Eye (tissue), 1 donor: ENCODE data around the gene RPN1.
A peak's percentile ranks its signal among the peaks of the same experiment; 100 is the strongest.
"Not testable (repeated sequence)": the region's sequence is repeated elsewhere in the genome, so short reads cannot be mapped to it uniquely, and the experiment has no call there.

ENCODE experiments used
- DNase-seq: peaks from one replicate; pipeline ENCODE4 v3.0.0-alpha.2; 2015

The RPN1 gene

DNA sequence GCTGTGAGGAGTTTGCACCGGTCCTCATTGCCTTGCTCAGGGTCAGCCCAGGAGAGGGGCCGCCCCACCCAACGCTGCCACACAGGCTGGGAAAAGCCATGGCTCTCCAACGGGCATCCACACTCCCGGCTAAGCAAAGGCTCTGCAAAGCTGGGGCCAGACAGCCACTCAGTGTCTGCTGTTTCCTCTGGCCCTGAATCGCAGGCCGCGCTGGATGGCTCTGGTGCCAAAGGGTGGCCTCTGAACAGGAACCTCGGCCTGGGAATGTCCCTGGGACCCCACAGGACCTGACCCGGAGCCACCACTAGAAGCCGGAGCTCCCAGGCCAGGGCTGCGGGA is 42.9 kb downstream of the RPN1 start:
- DNase-seq: no peak

DNA sequence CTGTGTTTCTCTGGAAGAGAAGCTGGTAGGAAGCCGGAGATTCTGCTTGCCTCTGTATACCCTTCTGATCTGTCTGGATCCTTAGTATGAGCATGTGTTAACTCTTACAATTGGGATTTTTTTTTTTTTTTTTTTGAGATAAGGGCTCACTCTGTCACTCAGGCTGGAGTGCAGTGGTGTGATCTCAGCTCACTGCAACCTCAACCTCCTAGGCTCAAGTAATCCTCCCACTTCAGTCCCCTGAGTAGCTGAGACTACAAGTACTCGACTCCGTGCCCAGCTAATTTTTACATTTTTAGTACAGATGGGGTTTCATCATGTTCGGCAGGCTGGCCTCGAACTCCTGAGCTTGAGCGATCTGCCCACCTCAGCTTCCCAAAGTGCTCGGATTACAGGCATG is 44.5 kb downstream of the RPN1 start:
- DNase-seq: no peak

DNA sequence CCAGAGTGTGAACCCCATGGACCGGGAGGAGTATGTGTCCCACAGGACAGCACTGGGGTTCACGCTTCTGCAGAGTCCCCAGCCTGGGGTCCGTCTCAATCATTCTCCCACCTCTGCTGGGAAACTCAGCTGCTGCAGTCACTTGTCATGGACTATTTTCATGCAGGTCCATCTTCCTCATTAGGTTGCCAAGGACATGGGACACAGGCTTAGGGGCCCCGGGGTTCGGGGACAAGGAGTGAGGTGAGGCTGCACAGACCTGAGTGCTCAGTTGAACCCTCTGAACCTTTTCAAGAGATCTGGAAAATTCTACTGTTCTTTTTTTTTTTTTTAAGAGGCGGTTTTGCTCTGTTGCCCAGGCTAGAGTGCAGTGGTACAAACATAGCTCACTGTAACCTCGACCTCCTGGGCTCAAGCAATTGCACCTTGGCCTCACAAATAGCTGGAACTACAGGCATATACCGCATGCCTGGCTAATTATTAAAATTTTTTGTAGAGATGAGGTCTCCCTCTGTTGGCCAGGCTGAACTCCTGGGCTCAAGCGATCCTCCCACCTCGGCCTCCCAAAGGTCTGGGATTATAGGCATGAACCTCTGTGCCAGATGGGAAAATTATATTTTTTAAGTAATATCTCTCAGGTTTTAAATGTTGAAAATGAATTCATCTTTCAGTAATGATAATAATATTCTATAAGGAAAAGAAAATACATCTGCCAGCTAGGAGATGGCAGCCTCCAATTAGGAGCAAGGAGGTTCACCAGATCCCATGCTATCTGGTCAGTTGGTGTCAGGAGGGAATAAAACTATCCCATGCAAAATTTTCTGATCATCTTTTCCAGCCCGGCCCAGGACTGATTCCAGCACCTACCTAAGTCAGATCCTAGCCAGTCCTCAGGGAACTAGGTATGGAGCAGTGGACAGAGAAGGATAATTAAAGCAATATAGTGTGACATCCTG is 45.2 kb downstream of the RPN1 start:
- DNase-seq: no peak

DNA sequence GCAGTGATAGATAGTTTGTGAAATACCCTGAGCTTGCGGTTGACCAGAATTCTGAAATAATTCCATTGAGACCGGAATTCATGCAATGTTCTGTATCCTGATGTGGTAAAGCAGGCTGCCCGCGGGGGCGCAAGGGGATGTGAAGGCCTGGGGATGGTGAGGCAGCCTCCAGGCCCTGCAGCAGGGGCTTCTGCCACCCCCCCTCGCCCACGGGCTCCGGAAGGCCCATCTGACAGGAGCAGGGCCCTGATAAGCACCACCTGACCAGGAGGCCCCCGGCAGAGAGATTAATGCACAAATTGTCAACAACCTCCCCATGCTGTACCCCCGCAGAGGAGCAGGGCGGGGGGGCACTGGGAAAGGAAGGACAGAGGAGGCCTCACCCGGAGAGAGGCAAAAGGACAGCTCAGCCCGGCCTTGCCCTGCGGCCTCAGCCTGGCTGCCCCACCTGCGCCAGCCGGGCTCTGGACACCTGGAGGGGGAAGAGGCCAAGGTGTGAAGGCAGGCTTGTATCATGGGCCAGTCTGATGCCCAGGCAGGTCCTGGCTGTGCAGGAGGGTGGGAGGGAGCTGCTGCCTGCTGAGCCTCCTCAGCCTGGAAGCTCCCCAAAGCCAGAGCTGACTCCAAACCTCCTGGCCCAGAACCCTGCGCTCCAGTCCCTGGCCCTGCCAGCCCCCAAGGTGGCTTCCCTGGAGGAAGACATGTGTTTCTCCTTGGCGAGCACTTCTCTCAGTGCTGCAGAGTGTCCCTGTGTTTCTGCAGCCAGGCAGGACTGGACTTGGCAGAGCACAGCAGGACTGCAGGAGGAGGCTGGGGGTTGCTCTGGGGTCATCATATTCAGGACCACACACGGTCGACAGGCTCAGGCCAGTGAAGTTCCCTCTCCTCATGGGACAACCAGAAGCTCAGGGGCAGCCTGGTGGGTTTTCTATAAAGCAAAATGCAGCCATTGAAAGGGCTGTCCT is 46.5 kb downstream of the RPN1 start:
- no peak for DNase-seq

DNA sequence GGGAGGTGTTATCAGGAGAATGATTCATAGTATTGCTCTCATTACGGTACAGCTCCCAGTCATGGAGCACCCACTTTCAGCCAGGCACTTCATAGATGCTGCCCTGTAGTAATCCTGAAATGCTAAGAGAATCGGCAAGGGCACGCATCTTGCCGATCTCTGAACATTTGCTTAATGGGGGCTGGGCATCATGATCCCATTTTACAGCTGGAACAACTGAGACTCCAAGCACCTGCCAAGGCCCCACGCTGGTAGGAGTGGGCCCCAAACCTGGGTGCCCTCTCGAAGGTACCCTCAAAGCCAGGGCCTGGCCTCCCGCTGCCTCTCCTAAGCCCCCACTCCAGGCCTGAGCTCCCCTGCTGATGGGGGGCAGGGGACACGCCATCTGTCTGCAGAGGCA is 47.3 kb downstream of the RPN1 start:
- DNase-seq: no peak

DNA sequence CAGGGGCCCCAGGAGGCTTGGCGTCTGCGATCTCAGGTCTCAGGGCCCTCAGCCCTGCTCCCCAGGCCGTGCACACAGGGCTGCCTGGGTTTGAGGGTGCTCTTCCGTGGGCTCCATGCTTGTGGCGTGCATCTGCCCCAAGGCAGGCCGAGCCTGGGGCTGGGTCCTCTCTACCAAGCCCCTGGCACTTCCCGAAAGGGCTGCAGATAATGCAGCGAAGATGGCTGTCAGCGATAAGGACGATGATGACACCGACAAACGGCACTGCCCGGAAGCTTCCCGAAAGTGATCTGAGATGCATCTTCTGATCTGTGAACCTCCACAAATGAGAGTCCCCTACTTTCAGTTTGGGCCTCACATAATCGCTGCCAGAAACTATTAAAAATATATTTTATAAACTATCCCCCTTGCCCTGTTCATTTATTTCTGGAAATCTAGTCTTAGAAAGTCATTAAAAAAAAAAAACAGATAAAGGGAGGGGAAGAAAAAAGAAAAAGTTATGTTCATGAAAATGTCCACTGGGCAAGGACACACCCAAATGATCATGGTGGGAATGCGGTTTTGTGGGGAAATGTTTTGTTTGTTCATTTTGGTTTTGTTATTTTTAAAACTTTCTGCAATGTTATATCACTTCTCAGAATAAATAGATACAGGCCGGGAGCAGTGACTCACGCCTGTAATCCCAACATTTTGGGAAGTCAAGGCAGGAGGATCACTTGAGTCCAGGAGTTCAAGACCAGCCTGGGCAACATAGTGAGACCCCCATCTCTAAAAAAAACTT is 51.5 kb downstream of the RPN1 start:
- no peak for DNase-seq

DNA sequence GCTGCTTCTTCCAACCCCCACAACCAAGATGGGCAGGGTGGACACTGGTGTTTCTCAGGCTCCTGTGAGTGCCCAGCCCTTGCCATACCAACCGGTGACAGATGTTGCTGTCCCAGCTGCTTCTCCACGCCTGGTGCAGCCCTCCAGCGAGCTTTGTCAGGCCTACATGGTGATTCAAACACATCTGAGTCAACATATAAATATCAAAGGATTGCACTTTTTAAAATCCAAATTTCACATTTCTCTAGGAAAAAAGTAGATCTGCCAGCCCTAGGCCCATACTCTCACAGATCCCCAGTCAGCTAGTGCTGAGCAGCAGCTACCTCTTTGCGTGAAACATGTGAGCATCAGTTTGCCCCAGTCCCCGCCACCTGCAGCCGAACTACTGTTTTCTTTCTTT is 52.7 kb downstream of the RPN1 start:
- no peak for DNase-seq

DNA sequence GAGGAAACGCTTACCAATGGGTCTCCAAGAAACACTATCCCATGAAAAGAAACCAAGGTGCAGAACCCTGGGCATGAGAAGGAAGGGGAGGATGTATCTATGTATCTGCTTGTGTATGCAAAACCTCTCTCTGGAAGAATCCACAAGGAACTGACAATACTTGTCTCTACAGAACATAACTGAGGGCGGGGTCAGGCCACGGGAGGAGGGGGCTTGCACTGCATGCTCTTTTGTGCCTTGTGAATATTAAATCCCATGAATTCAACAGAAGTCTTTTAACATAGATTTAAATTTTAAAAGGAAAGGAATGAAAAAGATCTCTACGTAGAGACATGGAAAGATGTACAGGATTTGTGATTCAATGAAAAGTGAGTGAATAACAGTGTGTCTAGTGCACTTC is 57.8 kb downstream of the RPN1 start:
- no peak for DNase-seq

DNA sequence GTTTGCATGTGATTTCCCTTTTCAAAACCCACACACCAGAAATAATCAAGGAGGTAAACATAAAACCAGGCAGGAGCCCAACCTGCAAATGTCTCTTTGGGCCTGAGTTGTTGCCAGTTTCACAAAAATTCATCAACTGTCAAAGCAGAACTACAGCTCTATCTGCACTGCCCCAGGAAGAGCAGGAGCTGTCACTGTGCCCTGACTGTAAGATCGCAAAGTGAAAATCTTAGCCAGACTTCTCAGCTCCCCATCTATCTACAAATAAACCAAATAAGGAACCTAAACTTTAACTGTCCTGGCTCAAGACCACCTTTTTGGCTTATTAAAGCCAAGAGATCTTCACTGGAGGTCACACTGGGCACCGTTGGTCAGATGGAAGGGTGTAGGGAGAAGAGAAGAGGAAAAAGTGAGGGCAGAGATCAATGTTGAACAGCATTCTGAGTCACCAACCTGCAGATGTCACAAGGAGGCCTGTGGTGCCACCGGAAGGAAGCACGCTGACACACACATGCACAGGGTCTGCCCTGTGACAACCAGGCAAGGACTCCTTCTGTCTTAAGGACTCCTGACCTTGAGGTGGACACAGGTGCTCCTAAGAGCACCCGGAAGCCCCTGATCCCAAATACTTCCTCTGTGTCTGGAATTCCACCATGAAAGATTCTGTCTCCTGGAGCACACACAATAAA is 58.7 kb downstream of the RPN1 start:
- DNase-seq: no peak

DNA sequence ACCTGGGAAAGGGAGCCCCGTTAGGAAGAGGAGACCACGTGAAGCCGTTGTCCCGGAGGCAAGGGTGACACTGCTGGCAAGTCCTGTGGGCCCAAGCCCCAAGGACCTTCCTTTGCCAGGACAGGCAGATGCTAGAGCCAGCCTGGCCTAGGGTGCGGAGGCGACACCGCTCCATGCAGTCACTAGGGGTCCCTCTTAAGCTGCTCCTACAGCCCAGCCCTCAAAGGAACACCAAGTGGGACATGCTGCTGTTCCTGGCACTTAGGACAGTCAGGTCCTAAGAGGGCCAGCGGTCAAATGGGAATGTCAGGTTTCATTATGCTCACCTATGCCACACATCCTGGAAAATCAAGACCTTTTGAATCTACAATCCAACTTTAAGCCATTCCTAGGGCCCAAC is 59.7 kb downstream of the RPN1 start:
- DNase-seq: no peak

DNA sequence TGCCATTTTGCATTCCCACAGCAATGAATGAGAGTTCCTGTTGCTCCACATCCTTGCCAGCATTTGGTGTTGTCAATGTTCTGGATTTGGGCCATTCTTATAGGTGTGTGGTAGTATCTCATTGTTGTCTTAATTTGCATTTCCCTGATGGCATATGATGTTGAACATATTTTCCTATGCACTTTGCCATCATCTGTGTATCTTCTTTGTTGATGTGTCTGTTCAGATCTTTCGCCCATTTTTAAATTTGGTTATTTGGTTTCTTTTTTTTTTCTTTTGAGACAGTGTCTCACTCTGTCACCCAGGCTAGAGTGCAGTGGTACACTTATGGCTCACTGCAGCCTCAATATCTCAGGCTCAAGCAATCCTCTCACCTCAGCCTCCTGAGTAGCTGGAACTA is 60.6 kb downstream of the RPN1 start:
- not testable (repeated sequence) for DNase-seq

DNA sequence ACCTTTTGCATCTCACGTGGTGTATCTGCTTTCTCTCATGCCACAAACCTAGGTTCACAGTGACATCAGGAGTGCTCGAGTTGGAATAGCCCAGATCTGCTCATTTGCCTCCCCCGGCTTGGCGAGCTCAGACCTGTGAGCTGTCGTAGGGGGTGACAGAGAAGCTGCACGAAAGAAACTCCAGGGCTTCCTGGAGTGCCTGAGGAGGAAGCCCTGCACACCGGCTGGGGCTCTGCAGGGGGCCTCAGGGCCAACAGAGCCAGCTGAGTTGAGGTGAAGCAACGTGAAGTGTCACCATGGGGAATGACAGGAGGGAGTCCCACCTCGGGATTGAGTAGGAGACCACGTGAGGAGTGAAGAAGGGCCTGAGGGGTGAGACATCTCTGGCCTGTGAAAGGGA is 62.5 kb downstream of the RPN1 start:
- no peak for DNase-seq

DNA sequence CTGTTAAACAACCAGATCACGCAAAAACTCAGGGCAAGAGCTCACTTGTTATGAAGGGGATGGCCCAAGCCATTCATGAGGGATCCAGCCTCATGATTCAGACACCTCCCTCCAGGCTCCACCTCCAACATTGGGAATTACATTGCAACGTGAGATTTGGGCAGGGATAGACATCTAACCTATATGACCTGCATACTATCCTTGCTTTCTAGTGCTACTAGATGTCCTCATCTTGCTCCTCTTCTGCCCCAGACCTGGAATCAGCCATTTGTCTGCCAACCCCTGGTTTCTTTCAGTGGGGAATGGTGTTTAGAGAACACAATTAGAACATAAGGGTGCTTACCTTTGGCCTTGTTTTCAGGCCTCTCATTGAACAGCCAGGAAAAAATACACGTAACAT is 63.2 kb downstream of the RPN1 start:
- no peak for DNase-seq

DNA sequence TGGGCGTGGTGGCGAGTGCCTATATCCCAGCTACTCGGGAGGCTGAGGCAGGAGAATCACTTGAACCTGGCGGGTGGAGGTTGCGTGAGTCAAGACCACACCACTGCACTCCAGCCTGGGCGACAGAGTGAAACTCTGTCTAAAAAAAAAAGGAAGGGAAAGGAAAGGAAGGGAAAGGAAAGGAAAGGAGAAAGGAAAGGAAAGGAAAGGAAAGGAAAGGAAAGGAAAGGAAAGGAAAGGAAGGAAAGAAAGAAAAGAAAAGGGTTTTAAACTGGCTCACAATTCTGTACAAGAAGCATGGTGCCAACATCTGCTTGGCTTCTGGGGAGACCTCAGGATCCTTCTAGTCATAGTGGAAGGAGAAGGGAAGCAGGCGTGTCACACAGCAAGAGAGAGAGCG is 63.7 kb downstream of the RPN1 start:
- DNase-seq: not testable (repeated sequence)

DNA sequence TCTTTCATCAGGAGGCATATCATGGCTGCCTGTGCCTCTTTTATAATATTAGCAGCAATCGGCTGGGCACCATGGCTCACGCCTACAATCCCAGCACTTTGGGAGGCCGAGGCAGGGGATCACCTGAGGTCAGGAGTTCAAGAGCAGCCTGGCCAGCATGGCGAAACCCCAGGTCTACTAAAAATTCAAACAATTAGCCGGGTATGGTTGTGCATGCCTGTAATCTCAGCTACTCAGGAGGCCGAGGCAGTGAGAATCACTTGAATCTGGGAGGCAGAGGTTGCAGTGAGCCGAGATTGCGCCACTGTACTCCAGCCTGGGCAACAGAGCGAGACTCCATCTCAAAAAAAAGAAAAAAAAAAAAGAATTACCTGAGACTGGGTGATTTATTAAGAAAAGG is 64.2 kb downstream of the RPN1 start:
- DNase-seq: not testable (repeated sequence)

DNA sequence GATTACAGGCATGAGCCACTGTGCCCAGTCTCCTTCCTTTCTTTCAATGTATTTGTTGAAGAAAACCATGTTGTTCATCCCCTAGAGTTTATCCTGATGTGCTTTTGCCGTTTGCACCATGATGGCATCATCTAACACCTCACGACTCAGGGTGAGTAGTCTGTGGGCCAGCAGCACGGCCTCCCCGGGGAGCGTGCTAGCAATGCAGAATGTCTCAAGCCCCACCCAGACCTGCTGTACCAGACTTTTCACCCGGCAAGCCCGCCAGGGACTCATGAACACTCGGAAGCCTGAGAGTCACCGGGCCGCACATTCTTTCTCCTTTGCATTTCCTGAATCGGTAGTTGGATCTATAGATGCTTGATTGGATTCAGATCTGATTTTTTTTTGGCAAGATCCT is 64.6 kb downstream of the RPN1 start:
- DNase-seq: no peak

DNA sequence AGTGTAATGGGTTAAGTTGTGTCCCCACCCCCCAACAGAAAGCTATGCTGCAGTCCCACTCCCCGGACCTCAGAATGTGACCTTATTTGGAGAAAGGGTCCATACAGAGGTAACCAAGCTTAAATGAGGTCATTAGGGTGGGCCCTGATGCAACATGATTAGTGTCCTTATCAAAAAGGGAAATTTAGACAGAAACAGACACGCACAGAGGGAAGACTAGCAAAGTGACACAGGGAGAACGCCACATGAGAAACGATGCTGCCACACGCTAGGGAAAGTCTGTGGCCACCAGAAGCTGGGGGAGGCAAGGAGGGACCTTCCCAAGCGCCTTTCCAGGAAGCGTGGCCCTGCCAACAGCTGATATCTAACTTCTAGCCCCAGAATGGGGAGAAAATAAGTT is 65.4 kb downstream of the RPN1 start:
- no peak for DNase-seq

DNA sequence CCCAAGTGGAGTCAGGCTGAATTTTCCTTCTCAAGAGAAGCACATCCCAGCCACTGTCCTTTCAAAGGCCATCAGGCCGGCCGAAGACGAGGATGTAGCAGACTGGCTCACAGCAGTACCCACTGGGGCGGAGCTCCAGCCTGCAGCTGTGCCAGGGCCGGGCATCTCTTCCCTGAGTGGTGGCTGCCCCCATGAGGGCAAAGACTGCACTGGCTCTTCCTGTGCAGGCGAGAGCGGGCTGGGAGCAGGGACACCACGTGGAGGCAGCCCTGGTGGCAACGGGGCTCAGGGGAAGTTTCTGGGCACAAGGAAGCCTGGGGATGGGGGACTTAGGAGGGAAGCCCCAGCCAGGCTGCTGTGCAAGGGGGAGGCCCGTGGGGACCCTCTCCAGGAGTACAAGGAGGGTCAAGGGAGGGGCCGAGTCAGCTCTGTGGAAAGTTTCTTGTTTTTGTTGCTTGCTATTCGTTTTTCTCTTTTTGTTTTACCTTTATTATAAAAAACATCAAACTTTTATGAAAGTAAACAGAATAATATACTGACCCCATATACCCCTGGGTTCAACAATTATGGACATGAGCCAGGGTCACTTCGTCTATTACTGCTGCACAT is 66.1 kb downstream of the RPN1 start:
- peak; percentile 77 for DNase-seq

DNA sequence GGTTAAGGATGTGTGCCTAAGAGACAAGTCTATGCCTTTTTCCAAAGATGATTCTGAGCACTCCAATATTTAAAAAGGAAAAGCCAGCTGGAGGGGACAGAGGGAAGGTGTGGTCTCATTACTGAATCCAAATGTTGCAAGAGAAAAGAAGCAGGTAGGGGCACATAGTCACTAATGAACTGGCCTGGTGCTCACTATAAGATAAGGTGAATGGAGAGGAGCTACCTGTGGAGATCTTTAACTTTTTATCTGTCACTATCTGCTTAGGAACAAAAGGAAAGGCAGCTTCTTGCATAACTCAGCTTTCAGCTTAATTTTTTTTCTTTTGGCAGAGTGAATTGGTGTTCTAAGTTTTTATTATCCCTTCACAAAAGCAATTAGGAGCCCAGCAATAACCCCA is 69.1 kb downstream of the RPN1 start:
- no peak for DNase-seq

DNA sequence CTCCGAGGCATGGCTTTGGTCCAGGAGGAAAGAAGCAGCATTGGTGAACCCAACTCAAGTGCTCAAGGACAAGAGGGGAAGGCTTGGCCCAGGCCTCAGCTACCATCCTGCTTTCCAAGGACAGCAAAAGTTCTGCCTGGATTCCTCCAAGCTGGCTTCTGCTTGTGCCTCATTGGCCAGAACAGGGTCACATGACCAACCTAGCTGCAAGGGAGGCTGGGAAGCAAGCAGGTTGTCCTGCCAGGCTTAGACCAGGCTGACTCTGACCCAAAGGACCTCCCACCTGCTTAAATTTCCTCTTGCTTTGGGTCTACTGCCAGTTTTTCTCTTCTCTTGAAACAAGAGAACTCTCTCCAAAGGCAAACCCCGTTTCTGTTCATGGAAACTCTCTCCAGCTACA is 70.7 kb downstream of the RPN1 start:
- DNase-seq: no peak

DNA sequence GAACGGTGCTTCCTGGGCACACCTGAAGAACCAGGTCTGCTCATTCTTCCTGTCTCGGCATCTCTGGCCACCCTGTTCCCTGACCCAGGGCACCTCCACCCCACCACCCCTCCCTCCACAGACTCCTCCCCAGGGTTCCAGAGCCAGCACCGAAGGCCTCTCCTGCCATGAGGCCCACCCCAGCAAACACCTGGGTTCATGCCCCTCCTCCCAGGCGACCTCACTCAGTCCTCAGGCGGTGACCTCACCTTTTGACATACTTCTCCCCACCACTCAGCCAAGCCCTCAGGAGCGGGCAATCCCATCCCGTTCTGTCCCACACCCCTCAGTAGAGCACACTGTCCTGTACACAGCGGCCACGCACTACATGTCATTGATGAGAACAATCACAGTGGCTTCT is 72.3 kb downstream of the RPN1 start:
- no peak for DNase-seq

DNA sequence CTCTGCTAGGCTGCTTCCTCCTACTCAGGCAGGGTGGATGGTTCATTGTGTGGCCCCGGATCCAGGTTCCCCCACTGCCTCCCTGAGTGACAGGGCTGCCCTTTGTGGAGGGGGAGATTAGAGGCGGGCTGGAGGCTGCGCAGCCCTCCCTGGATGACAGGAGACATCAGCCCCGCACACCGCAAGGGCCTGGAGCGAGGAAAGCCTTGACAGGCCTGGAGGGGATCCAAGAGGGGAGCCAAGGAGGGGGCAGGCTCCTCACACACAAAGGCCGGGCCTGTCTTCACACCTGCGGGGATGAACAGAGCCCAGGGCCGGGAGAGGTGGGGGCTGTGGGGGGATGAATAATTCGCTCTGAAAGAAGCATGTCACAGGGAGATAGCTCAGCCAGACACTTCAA is 72.9 kb downstream of the RPN1 start:
- peak; percentile 60 for DNase-seq
